DOHH2 (cell line): ENCODE results near the gene CRISPLD2.

ENCODE experiments used
- H3F3A ChIP-seq: fragments of 200-600 bp; sonication (generic), shearing (Covaris generic); 2 replicates; pipeline ENCODE4 v1.6.0; 2016; ENCODE audit warnings: antibody characterized with exemption, mild to moderate bottlenecking; ENCODE audit not compliant: control insufficient read depth, insufficient read depth
- H3K27ac ChIP-seq: fragments of 200-600 bp; sonication (generic); 2 replicates; pipeline ENCODE4 v1.5.1; 2014; ENCODE audit warnings: low read depth, mild to moderate bottlenecking, low read length, moderate library complexity
- H3K27me3 ChIP-seq: fragments of 200-600 bp; sonication (generic); 2 replicates; pipeline ENCODE4 v1.6.1; 2014; ENCODE audit warnings: mild to moderate bottlenecking, low read length, mixed read lengths; ENCODE audit not compliant: control insufficient read depth
- H3K36me3 ChIP-seq: fragments of 200-600 bp; sonication (generic); 2 replicates; pipeline ENCODE4 v1.6.1; 2014; ENCODE audit warnings: mild to moderate bottlenecking, low read length, moderate library complexity, mixed read lengths; ENCODE audit not compliant: control insufficient read depth
- H3K4me1 ChIP-seq: fragments of 200-600 bp; sonication (generic); 2 replicates; pipeline ENCODE4 v1.6.1; 2014; ENCODE audit warnings: mild to moderate bottlenecking, low read length, mixed read lengths; ENCODE audit not compliant: control insufficient read depth
- H3K4me2 ChIP-seq: fragments of 200-600 bp; sonication (generic); 2 replicates; pipeline ENCODE4 v1.6.0; 2014; ENCODE audit warnings: mild to moderate bottlenecking, low read length, moderate library complexity
- H3K4me3 ChIP-seq: fragments of 200-600 bp; sonication (generic); 2 replicates; pipeline ENCODE4 v1.5.1; 2014; ENCODE audit warnings: mild to moderate bottlenecking, low read length, mixed read lengths
- H3K79me2 ChIP-seq: fragments of 200-600 bp; sonication (generic); 2 replicates; pipeline ENCODE4 v1.6.1; 2014; ENCODE audit warnings: mild to moderate bottlenecking, low read length, mixed read lengths; ENCODE audit not compliant: control insufficient read depth
- H3K9me2 ChIP-seq: fragments of 200-600 bp; sonication (generic); replicated peaks from 2 replicates; pipeline ENCODE4 v1.6.1; 2014; ENCODE audit warnings: mild to moderate bottlenecking, low read length, mixed read lengths; ENCODE audit not compliant: control insufficient read depth
- H3K9me3 ChIP-seq: fragments of 200-600 bp; sonication (generic); 2 replicates; pipeline ENCODE4 v1.6.1; 2014; ENCODE audit warnings: antibody characterized with exemption, low read length, mixed read lengths; ENCODE audit not compliant: control insufficient read depth, insufficient read depth
- H4K20me1 ChIP-seq: fragments of 200-600 bp; sonication (generic); 2 replicates; pipeline ENCODE4 v1.6.0; 2014; ENCODE audit warnings: low read depth, mild to moderate bottlenecking, antibody characterized with exemption, low read length, moderate library complexity; ENCODE audit not compliant: control insufficient read depth, insufficient read depth
- CTCF ChIP-seq: fragments of 200-600 bp; sonication (generic); IDR thresholded peaks from one replicate; pipeline ENCODE4 v1.5.1; 2014; ENCODE audit warnings: antibody characterized with exemption, mild to moderate bottlenecking, low read depth, low read length; ENCODE audit not compliant: poor library complexity, severe bottlenecking
- EZH2phosphoT487 ChIP-seq: fragments of 200-600 bp; sonication (generic); IDR thresholded peaks from 2 replicates; pipeline ENCODE4 v1.6.1; 2017; ENCODE audit warnings: borderline replicate concordance, mild to moderate bottlenecking, antibody characterized with exemption, low read length, moderate library complexity, mixed read lengths

The CRISPLD2 gene

GRCh38 chr16:84927621-84928591 lies 108.1 kb downstream of the CRISPLD2 start:
- H3K4me3 ChIP-seq = no peak overlapping the region
- no peaks in the 10 kb centered on the region for H3F3A ChIP-seq
- no peaks in the 10 kb centered on the region for H3K4me1 ChIP-seq
- H3K9me2 ChIP-seq = no peaks in the 10 kb centered on the region
- H3K79me2 ChIP-seq = no peaks in the 10 kb centered on the region
- H3K27me3 ChIP-seq = no peaks in the 10 kb centered on the region
- H3K27ac ChIP-seq = no peak overlapping the region
- no peaks in the 10 kb centered on the region for H4K20me1 ChIP-seq
- H3K9me3 ChIP-seq = no peaks in the 10 kb centered on the region
- H3K36me3 ChIP-seq = no peaks in the 10 kb centered on the region
- no peak overlapping the region for H3K4me2 ChIP-seq
- TF ChIP-seq EZH2phosphoT487 (no peak), CTCF (no peak)

GRCh38 chr16:84928679-84929420 lies 109.1 kb downstream of the CRISPLD2 start:
- Histone ChIP-seq H3K79me2 (no peaks in the 10 kb centered on the region), H3K36me3 (no peaks in the 10 kb centered on the region), H3K27me3 (no peaks in the 10 kb centered on the region), H3K4me1 (no peaks in the 10 kb centered on the region), H3K4me3 (no peak overlapping the region), H3K9me3 (no peaks in the 10 kb centered on the region), H3F3A (no peaks in the 10 kb centered on the region), H3K4me2 (no peak overlapping the region), H3K9me2 (no peaks in the 10 kb centered on the region), H3K27ac (no peak overlapping the region), H4K20me1 (no peaks in the 10 kb centered on the region)
- no peak for TF ChIP-seq CTCF
- TF ChIP-seq EZH2phosphoT487 = no peak

- H3K4me2 ChIP-seq = no peak overlapping the region
- no peaks in the 10 kb centered on the region for H3K27me3 ChIP-seq
- H3F3A ChIP-seq = no peaks in the 10 kb centered on the region
- H3K9me2 ChIP-seq = no peaks in the 10 kb centered on the region
- H3K79me2 ChIP-seq = no peaks in the 10 kb centered on the region
- no peaks in the 10 kb centered on the region for H3K36me3 ChIP-seq
- H3K4me1 ChIP-seq = no peaks in the 10 kb centered on the region
- H3K4me3 ChIP-seq = no peak overlapping the region
- H4K20me1 ChIP-seq = no peaks in the 10 kb centered on the region
- H3K27ac ChIP-seq = no peak overlapping the region
- TF ChIP-seq EZH2phosphoT487 (no peak), CTCF (no peak)
- no peaks in the 10 kb centered on the region for H3K9me3 ChIP-seq
Measured at GRCh38 chr16:84929421-84930297, 109.9 kb downstream of the CRISPLD2 start.
